OCI-LY1 (cell line): ENCODE data around the gene FAM219B.

Experiments
- CTCF ChIP-seq: fragments of 200-600 bp; sonication (generic), shearing (Covaris generic); IDR thresholded peaks from 2 replicates; pipeline ENCODE4 v1.5.1; 2017; ENCODE audit warnings: mild to moderate bottlenecking, antibody characterized with exemption, low read length, moderate library complexity, mixed read lengths
- EZH2 ChIP-seq: fragments of 200-600 bp; sonication (generic), shearing (Covaris generic); IDR thresholded peaks from 2 replicates; pipeline ENCODE4 v1.8.0; 2017; ENCODE audit warnings: borderline replicate concordance, mixed run types, mild to moderate bottlenecking, antibody characterized with exemption, low read length, moderate library complexity, mixed read lengths

GRCh38 chr15:74928771-74929198 is 22.1 kb upstream of the FAM219B start:
- TF ChIP-seq CTCF, result no peak
- no peak for TF ChIP-seq EZH2
